Measurements from ENCODE around the gene ALDH1L1. TPM values are rescaled to one million over a fixed set of nuclear protein-coding genes. Genes with fewer than 3 reads are reported as not detected.
"Not testable (repeated sequence)": the region's sequence is repeated elsewhere in the genome, so short reads cannot be mapped to it uniquely, and the experiment has no call there.

The ALDH1L1 gene
- total RNA-seq, 1 donor from 2014 or later, result not detected

DNA sequence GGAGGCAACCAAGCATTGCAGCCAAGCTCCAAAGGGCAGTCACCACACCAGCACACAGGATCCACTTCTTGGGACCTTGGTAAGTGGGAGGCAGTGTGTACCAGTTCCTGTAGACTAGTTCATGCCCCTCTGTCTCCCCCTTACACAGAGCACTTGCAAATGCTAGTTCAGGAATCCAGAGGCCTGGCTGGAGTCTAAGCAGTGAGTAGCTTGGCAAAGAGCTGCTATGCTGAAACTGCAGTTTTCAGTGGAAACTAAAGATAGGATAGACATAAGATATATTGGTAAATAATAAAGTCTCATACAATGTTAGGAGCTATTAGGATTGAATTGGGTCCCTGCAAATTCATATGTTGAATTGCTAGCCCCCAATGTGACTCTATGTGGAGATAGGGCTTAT, 82.6 kb downstream of the ALDH1L1 start:
- Mint-ChIP-seq H3K27ac (ENCODE audit: unreplicated experiment) (no peak overlapping the region), H3K4me1 (ENCODE audit: unreplicated experiment) (peaks cover 8% of the 10 kb centered on the region), H3K27me3 (ENCODE audit: unreplicated experiment) (peaks cover 2% of the 10 kb centered on the region), H3K9me3 (ENCODE audit: unreplicated experiment) (no peaks in the 10 kb centered on the region), H3K4me3 (ENCODE audit: unreplicated experiment) (no peak overlapping the region), H3K36me3 (ENCODE audit: low read depth, unreplicated experiment) (no peaks in the 10 kb centered on the region)
- no peak for DNase-seq (ENCODE audit: low spot score)
- TF ChIP-seq, protein P1, sequence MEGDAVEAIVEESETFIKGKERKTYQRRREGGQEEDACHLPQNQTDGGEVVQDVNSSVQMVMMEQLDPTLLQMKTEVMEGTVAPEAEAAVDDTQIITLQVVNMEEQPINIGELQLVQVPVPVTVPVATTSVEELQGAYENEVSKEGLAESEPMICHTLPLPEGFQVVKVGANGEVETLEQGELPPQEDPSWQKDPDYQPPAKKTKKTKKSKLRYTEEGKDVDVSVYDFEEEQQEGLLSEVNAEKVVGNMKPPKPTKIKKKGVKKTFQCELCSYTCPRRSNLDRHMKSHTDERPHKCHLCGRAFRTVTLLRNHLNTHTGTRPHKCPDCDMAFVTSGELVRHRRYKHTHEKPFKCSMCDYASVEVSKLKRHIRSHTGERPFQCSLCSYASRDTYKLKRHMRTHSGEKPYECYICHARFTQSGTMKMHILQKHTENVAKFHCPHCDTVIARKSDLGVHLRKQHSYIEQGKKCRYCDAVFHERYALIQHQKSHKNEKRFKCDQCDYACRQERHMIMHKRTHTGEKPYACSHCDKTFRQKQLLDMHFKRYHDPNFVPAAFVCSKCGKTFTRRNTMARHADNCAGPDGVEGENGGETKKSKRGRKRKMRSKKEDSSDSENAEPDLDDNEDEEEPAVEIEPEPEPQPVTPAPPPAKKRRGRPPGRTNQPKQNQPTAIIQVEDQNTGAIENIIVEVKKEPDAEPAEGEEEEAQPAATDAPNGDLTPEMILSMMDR (IDR thresholded peaks at IDR 0.05; ENCODE audit: unreplicated experiment), result no peak

DNA sequence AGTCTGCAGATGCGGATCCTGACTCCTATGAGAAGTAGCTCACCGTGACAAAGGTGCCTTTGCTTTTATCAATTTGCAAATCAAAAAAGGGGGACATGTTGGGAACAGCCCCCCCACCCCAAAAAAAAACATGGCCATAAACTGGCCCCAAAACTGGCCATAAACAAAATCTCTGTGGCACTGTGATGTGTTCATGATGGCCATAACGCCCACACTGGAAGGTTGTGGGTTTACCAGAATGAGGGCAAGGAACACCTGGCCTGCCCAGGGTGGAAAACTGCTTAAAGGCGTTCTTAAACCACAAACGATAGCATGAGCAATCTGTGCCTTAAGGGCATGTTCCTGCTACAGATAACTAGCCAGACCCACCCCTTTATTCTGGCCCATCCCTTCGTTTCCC, 84.1 kb downstream of the ALDH1L1 start:
- H3K9me3 Mint-ChIP-seq (ENCODE audit: unreplicated experiment); H3K4me1 Mint-ChIP-seq (ENCODE audit: unreplicated experiment); H3K27me3 Mint-ChIP-seq (ENCODE audit: unreplicated experiment); H3K4me3 Mint-ChIP-seq (ENCODE audit: unreplicated experiment); H3K27ac Mint-ChIP-seq (ENCODE audit: unreplicated experiment); H3K36me3 Mint-ChIP-seq (ENCODE audit: low read depth, unreplicated experiment); DNase-seq (ENCODE audit: low spot score): not testable (repeated sequence)

GRCh38 chr3:126092128-126092527, 88.3 kb downstream of the ALDH1L1 start:
- not testable (repeated sequence) for H3K4me3 Mint-ChIP-seq (ENCODE audit: unreplicated experiment); H3K27ac Mint-ChIP-seq (ENCODE audit: unreplicated experiment); H3K27me3 Mint-ChIP-seq (ENCODE audit: unreplicated experiment); H3K4me1 Mint-ChIP-seq (ENCODE audit: unreplicated experiment); DNase-seq (ENCODE audit: low spot score)
- Mint-ChIP-seq H3K9me3 (ENCODE audit: unreplicated experiment) (peaks cover 13% of the 10 kb centered on the region), H3K36me3 (ENCODE audit: low read depth, unreplicated experiment) (peaks cover 15% of the 10 kb centered on the region)

- TF ChIP-seq, protein P1 (IDR thresholded peaks at IDR 0.05; ENCODE audit: unreplicated experiment), result no peak
- Mint-ChIP-seq H3K27ac (ENCODE audit: unreplicated experiment) (no peak overlapping the region), H3K27me3 (ENCODE audit: unreplicated experiment) (peaks cover 7% of the 10 kb centered on the region), H3K9me3 (ENCODE audit: unreplicated experiment) (peaks cover 13% of the 10 kb centered on the region), H3K4me1 (ENCODE audit: unreplicated experiment) (no peaks in the 10 kb centered on the region), H3K36me3 (ENCODE audit: low read depth, unreplicated experiment) (peaks cover 18% of the 10 kb centered on the region), H3K4me3 (ENCODE audit: unreplicated experiment) (no peak overlapping the region)
- no peak for DNase-seq (ENCODE audit: low spot score)
Observed at GRCh38 chr3:126087552-126088175, 92.7 kb downstream of the ALDH1L1 start.

DNA sequence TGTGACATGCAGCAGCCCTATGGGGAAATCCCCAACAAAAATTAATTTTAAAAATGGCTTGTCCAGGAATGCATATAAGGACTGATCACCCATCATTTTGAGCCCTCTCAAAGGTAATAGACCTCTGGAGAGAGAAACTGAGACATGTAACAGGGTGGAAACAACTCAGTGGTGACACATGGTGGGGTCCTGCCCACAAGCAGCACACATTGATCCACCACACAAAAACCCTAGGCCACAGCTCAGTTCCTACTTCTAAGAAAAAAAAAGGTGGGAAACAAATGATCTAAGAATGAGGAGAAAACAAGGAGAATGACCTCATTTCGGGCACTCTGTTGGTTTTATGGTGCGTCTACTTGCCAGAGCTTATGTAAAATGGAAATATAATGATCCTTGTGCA, 94.5 kb downstream of the ALDH1L1 start:
- peaks cover 2% of the 10 kb centered on the region for H3K27me3 Mint-ChIP-seq (ENCODE audit: unreplicated experiment)
- H3K27ac Mint-ChIP-seq (ENCODE audit: unreplicated experiment), result no peak overlapping the region
- H3K4me3 Mint-ChIP-seq (ENCODE audit: unreplicated experiment), result no peak overlapping the region
- H3K9me3 Mint-ChIP-seq (ENCODE audit: unreplicated experiment), result peaks cover 4% of the 10 kb centered on the region
- no peak for DNase-seq (ENCODE audit: low spot score)
- H3K36me3 Mint-ChIP-seq (ENCODE audit: low read depth, unreplicated experiment), result peaks cover 5% of the 10 kb centered on the region
- H3K4me1 Mint-ChIP-seq (ENCODE audit: unreplicated experiment), result no peaks in the 10 kb centered on the region
- TF ChIP-seq, protein P1 (IDR thresholded peaks at IDR 0.05; ENCODE audit: unreplicated experiment), result no peak

- DNase-seq (ENCODE audit: low spot score), result no peak
- no peaks in the 10 kb centered on the region for H3K4me1 Mint-ChIP-seq (ENCODE audit: unreplicated experiment)
- no peaks in the 10 kb centered on the region for H3K9me3 Mint-ChIP-seq (ENCODE audit: unreplicated experiment)
- H3K36me3 Mint-ChIP-seq (ENCODE audit: low read depth, unreplicated experiment), result peaks cover 3% of the 10 kb centered on the region
- H3K27ac Mint-ChIP-seq (ENCODE audit: unreplicated experiment), result no peak overlapping the region
- H3K27me3 Mint-ChIP-seq (ENCODE audit: unreplicated experiment), result peaks cover 2% of the 10 kb centered on the region
- TF ChIP-seq, protein P1 (IDR thresholded peaks at IDR 0.05; ENCODE audit: unreplicated experiment), result no peak
- H3K4me3 Mint-ChIP-seq (ENCODE audit: unreplicated experiment), result peak overlapping the region; percentile 82
Observed at GRCh38 chr3:126085276-126085675, 95.1 kb downstream of the ALDH1L1 start.

Data from endothelial cell (in vitro differentiated cells).